ENCODE measurements around the gene DCAF15.
A peak's percentile ranks its signal among the peaks of the same experiment; 100 is the strongest.
"Not testable (repeated sequence)": the region's sequence is repeated elsewhere in the genome, so short reads cannot be mapped to it uniquely, and the experiment has no call there.

The DCAF15 gene

DNA sequence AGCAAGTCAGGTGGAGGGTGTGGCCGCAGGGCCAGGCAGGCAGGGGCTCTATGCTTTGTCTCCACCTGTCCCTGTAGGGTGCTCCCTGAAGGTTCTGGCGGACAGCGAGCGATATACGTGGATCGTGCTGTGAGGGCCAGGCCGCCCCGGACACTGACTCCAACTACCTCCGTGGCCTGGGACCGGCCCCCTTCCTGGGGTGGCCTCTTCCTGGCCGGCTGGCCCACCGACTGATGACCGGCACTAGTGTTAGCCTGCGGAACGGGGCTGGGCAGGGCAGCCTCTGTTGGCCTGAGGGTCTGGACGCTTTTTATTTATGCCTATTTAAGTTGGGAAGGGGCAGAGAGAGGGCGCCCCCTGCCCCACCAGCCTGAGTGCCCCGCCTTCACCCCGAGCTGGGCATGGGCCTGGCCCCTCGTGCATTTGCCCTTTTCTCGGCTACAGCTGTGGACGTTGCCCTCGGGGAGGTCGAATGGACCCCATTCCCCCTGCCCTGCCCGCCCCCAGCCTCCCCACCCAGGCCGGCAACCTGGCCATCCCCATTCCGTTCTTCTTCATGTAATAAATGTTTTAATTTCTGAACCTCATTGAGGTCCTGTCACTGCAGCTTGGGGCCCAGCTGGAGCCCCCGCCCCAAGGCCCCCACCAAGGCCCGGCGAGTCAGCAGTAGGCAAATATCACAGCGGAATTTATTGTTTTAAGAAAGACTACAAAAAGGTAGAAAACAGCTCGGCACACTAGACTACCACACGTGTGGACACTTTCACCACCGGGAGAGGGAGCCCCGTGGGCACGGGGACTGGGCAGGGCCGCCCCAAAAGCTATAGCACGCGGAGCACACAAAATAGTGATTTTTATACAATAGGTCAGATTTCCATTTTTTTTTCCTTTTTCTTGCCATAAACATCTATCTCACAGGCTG lies 8.8 kb downstream of the DCAF15 start:
- no peak for DNase-seq

DNA sequence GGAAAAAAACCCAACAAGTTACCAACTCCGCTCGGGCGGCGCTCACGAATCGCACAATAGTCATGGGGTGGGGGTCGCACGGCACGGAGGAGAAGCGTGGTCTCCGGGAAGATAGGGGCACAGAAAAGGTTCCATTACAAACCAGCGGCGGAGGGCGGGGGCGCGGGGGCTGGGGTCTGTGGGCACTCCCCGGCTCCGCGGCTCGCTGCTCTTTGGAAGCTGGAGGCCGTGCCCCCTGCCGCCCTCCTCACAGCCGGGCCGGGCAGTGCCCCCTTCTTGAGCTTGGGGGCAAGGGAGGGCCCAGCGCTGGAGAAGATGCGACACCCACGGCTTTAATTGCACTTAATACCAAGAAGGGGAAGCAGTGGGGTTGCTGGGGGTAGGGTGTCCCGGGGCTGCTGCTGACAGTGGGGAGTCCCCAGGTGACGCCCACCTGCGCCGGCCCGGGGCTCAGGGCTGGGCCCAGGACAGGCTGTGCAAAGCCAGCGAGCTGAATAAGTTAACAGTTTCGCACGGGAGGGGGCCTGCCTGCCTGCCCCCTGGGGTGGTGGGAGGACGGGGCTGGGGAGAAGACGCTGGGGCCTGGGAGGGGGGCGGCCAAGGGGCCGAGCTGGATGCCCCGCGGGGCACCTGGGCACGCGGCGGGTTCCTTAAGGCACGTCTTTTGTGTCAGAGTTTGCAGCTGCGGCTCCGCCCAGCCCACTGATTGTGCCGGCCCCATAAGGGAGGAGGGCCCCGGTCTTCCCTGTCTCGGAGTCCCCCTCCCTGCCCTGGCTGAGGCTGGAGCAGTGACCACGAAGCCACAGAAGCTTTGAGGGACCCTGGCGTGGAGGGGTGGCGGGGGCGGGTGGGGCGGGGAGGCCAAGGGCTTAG lies 9.8 kb downstream of the DCAF15 start:
- DNase-seq = no peak

DNA sequence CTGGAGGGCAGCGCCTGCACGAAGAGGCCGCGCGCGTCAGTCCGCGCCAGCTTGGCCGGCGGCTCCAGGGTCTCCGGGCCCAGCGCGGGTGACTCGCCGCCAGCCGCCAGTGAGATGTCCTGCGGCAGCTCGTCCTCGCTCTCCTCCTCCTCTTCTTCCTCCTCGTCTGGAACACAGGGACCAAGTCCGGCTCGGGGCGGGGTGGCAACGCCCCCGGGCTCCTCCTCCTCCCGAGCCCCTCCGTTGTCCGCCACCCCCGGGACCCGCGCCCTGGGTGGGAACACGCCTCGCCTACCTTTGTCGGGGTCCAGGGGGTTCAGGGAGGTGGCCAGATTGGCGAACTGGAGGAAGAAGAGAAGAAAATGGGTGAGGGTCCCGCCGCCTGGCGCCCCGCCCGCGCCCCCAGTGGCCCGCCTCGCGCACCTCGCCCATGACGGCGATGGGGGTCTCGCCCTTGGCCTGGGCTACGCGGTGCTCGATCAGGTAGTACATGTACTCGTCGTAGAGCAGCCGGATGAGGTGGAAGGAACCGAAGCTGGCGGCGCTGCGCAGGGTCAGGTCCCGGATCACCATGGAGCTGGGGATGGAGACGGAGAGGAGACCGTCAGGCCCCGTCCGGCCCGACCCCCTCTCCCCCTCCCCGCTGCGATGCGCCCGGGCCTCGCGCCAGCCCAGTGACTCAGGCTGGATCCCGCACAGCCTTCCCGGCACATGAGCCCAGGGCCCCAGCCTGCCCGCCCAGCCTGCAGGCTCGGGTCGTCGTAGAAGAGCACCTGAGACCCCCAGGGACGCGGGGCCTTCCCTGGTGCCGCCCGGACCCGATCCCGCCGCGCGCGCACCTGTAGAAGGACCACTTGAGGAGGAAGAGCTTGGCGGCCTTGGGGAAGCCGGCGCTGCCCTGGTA lies 10.6 kb downstream of the DCAF15 start:
- no peak for DNase-seq

DNA sequence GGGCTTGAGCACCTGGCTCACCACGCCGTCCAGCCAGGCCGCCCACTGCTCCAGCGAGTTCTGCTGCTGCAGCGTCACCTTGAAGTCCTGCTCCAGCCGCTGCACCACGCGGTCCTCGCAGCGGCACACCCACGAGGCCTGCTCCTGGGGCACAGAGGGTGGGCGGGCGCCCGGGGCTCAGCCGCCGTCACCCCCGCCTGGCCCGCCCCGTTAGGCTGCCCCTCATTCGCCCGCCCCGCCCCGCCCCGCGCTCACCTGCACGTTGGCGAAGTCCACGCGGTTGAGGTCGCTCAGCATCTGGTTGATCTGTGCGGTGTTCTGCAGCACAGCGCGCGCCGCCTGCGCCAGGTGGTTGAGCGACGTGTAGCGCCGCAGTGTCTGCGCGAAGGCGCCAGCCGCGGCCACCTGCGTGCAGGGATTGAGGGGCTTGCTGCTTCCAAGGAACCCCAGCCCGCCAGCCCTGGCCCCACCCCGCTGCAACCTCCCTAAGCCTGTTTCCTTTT lies 11.3 kb downstream of the DCAF15 start:
- no peak for DNase-seq

DNA sequence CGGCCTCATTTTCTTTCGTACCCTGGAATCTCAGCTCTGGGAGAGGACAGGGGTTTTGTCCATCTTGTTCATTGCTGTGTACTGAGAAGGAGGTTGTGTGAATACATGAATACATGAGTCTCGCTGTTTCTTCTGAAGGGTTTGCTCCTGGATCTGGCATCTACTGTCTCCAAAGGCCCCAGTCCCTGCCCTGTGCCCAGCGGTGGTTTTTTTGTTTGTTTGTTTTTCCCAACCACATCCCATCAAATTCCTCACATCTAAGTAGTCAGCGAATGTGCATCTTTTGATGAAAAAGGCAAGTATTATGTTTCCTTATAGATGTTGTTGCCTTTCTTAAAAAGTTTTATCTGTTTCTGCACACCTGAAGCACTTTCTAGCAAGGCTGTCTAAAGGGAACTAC lies 12.5 kb downstream of the DCAF15 start:
- no peak for DNase-seq

DNA sequence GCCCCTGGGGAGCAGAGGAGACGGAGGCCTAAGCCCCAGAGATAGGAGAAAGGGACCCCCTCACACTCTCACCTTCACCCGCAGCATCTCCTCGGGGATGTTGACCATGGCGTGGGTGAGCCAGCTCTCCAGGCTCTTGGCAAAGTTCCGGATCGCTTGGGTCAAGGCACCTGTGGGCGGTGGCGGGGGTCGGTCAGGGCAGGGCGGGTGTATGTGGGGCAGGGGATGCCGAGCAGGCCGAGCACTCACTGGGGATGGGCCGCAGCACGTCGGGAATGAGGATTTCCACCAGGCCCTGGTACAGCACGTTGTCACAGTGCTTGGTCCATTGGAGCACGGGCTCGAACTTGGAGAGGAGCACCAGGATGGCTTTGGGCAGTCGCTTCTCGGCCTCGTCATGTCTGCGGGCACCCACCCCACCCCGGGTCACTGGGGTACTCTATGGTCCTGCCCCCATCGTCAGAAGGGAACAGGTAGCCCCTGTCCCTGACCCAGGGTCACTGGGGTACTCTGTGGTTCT lies 13.1 kb downstream of the DCAF15 start:
- DNase-seq = no peak

DNA sequence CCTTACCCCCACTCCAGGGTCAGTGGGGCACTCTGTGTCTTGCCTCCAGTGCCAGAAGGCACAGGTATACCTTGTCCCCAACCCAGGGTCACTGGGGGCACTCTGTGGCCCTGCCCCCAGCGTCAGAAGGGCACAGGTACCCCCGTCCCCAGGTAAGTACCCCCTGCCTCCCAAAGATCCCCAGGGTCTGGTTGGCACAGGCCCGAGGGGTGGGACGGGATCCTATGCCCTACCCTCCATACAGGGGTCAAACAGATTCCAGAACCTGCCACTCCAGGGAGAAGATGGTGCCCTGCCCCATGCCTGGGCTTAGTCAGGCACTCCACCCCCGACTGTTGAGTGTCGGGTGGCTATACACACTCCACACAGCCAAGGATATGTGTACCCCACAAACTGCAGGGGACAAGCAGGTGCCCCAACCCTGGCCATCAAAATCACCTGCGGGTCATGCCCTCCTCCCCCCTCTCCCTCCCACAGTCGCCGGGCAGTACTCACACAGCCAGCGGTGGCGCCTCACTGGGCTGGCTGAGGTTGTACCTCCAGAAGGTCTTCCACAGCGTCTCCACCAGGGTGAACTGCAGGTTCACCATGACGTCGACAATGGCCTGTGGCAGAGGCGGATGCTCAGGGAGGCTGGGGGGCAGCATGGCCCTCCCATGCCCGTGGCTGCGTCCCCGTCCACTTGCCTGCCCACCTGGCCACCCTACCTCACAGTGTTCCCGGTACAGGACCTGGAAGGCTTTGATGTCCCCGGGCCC lies 13.8 kb downstream of the DCAF15 start:
- DNase-seq = no peak

DNA sequence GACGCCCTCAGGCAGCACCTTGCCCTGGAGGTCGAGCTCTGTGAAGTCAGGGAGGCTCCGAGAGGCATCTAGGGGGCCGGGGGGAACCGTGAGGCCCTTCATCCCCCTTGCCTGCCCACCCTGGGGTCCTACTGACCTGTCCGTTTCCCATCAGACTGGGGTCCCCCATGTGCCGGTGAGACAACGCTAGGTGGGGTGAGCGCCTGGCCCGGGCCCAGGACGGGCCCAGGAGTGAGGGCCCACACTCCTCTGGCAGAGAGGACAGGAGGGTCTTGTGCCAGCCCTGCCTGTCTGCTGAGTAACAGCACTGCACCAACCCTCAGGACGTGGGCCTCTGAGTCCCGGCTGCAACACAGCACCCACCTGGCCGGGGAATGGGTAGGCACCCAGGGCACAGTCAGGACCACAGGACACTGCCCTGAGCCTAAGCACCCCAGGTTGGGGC lies 14.4 kb downstream of the DCAF15 start:
- no peak for DNase-seq

DNA sequence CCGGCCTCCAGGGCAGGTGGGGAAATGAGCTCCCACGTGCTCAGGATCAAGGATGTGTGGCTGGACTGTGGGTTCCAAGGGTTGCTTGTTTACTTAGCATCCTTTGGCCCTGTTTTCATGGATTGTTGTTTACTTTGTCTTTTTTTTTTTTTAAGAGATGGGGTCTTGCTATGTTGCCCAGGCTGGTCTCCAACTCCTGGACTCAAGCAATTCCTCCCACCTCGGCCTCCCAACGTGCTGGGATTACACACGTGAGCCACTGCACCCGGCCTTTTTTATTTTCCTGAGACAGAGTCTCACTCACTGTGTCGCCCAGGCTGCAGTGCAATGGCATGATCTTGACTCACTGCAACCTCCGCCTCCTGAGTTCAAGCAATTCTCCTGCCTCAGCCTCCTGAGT lies 14.9 kb downstream of the DCAF15 start:
- not testable (repeated sequence) for DNase-seq

DNA sequence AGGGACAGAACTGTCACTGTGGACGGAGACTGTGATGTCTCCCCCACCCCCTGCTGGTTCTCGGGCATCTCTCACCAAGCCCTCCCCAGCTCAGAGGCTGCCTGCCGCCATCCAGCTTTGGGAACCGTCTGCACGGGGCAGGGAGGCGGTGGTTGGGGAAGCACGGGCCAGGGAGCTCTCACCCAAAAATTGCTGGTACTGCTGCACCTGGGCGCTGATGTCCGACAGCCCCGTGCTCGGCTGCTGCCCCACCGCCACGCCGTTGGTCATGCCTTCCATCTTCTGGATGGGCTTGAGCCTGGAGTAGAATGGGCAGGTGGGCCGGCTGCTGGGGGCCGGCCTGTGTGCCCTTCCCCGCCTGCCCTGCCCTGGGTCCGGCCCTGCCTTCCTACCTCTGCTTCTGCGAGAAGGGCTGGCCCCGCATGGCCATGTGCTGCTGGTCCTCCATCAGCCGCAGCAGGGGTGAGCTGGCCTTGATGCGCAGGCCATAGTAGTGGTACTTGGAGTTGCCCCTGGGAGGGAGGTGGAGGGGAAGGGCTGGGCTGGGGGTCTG lies 16.1 kb downstream of the DCAF15 start:
- peak; percentile 13 for DNase-seq

DNA sequence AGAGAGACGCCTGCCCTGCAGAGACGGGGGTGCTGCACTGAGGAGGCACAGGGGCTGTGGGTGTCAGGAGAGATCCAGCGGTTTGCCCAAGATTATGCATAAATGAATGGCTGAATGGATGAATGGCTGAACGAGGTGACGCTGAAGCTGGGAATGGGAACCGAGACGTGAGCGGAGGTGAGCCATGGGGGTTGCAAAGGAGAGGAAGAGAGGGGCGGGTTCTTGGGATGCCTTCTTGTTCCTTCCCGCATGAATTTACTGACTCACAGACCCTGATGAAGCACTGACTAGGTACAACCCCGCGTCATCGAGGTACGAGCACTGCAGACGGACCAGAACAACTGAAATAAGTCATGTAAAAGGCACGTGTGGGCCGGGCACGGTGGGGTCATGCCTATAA lies 16.7 kb downstream of the DCAF15 start:
- no peak for DNase-seq

DNA sequence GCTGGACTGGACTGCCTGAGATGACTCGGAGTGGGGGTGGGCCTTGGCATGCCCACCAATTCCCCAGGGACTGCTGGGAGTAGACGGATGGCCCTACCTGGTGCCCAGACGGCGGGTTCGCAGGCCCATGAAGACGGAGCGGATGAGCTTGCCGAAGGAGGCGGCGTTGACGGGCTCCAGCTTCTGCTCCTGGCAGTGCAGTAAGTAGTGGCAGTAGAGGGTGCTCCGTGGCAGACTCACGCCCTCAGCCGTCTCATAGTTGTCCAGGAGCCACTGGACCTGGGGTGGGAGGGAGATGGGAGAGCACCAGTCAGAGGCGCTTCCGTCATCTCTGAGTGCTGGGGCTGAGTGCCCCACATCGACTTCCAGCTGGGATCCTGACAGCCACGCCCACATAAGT lies 17.6 kb downstream of the DCAF15 start:
- no peak for DNase-seq

DNA sequence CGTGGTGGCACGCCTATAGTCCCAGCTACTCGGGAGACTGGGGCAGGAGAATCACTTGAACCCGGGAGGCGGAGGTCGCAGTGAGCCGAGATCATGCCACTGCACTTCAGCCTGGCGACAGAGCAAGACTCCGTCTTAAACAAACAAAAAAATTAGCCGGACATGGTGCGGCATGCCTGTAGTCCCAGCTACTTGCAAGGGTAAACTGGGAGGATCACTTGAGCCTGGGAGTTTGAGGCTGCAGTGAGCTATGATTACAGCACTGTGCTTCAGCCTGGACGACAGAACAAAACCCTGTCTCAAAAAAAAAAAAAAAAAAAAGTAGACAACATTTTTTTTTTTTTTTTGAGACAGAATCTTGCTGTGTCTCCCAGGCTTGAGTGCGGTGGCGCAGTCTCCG lies 19.6 kb downstream of the DCAF15 start:
- DNase-seq = not testable (repeated sequence)

DNA sequence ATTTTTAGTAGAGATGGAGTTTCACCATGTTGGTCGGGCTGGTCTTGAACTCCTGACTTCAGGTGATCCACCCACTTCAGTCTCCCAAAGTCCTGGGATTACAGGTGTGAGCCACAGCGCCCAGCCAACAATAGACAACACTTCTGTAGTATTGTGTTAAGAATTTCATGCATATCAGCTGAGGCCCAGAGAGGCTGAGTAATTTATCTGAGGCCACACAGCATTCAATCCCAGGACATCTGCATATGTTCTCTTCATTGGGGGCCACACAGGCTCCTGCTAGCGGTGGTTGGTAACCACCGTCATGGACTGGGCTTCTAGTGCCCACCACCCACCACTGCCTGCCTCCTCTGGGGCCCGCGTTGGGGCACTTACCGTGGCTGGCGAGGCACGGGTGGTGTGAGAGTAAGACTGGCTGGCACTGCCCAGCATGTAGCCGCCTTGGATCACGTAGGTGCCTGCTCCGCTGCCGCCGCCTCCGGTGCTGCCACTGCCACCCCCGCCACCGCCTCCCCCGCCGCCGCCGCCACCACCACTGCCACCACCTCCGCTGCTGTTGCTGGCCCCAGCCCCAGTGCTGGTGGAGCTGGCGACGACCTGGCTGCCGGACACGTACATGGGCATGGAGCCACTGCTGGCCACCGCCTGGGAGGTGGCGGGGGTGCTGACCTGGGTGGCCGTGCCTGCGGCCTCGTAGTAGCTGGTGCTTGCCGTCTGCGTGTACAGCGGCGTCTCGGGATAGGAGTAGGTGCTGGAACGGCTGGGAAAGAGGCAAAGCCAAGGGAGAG lies 20.3 kb downstream of the DCAF15 start:
- DNase-seq = no peak

DNA sequence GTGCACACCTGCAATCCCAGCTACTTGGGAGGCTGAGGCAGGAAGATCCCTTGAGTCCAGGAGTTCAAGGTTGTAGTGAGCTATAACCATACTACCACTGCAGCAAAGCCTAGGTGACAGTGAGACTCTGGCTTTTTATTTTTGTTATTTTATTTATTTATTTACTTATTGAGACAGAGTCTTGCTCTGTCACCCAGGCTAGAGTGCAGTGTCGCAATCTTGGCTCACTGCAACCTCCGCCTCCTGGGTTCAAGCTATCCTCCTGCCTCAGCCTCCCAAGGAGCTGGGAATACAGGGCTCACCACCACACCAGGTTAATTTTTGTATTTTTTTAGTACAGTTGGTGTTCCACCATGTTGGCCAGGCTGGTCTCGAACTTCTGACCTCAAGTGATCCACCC lies 21.2 kb downstream of the DCAF15 start:
- not testable (repeated sequence) for DNase-seq

DNA sequence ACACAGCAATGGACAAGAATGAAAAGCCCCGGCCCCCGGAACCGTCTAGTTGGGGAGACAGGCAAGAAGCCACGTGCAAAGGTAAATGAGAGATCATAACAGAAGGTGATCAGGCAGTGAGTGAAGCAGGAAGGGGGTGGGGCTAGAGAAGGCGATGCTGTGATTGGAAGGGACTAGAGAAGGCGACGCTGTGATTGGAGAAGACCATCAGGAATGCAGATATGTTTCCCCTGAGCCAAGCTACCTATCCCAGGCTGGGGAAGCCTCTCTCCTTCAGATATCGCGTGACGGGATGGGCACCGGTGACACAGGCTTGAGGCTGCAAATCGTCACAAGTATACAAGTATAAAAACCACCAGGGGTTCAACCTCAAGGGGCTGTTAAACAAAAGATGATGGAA lies 21.8 kb downstream of the DCAF15 start:
- peak; percentile 47 for DNase-seq

DNA sequence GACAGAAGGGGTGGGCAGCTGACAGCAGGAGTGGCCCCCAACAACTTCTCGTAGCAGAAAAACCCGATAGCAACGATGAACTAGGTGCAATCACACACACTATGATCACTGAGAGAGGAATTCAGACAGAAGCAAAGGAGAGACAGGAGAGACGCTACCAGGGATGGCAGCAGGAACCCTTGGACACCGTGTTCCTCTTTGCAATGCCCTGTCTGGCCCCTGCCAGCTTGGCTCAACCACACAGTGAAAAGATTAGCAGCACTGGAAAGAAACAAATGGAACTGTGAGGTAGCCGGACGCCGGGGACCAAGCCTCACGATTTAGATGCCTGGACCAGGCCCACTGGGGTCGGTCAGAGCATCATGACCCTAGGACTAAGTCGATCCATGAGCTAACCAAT lies 23.6 kb downstream of the DCAF15 start:
- DNase-seq = no peak

DNA sequence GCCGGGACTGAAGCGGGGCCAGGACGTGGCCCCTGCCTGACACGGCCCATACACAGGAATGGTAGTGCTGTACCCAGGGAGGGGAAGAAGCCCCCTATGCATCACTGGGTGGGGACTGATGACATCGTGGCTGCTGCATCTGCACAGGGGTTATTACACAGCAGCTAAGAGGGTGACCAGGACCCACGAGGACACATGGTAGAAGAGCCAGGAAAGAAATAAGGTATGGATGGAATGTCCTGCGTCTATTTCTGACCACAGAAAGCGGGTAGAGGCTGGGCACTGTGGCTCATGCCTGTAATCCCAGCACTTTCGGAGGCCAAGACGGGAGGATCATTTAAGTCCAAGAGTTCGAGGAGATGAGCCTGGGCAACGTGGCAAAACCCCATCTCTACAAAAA lies 24.1 kb downstream of the DCAF15 start:
- no peak for DNase-seq

DNA sequence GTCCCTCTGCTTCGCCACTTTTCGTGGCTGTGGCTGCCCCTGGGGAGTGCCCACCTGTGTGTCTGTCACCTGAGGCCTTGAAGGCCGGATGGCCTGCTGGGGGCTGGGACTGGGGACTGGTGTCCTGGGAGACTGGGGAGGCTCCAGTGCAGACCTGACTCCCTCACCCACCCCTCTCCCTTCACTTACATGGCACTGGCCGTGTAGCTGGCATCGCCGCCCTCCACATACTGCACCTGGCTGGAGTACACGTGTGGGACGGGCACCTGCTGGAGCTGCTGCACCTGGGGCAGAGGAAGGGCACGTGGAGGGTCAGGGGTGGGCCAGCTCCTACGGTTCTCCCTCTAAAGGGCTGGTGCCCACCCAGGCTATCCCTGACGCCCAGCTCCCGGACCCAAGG lies 25.5 kb downstream of the DCAF15 start:
- no peak for DNase-seq
